Erythroblast (primary cell): ENCODE measurements around the gene ADGRL1.

ENCODE experiments used
- GATA1 ChIP-seq: IDR thresholded peaks from 2 replicates; pipeline ENCODE4 v1.6.1; 2011; ENCODE audit warnings: low read depth, mild to moderate bottlenecking, control low read depth, low read length, moderate library complexity
- POLR2A ChIP-seq: IDR thresholded peaks from 2 replicates; pipeline ENCODE4 v1.6.1; 2011; ENCODE audit warnings: mild to moderate bottlenecking, low read length

DNA sequence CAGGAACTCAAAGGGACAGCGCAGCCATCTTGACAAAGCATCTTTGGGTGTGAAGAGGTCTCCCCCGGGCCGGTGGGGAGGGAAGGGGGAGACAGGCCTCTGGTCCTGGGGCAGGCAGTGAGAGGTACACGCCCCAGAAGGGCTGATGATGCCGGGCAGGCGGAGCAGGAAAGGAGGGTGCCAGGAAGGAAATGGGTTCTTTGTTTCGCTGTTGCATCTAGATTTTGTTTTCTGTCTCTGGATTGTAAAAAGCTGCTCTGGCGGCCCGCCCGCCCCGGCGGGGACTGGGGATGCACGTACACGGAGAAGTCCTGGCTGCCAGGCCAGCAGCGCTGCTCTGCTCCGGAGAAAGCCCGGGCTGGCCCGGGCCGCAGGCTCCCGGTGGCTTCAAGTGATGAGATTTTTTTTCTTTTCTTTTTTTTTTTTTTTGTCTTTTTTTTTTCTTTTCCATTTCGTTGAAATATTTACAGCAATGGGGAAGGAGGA lies 56.4 kb downstream of the ADGRL1 start:
- no peak for TF ChIP-seq POLR2A
- no peak for TF ChIP-seq GATA1
